WTC11 (cell line): ENCODE measurements around the gene SURF1. TPM values are rescaled to one million over a fixed set of nuclear protein-coding genes. Genes with fewer than 3 reads are reported as not detected.

Experiments used
- ATAC-seq: fragments of 200-7000 bp; cut with Tn5 transposase; 2 replicates; pipeline ENCODE4 v1.10.0; 2021; ENCODE audit warnings: mild to moderate bottlenecking, moderate library complexity
- CTCF ChIA-PET: fragments of 300-600 bp; sonication (Branson Sonifier 250); formaldehyde crosslinking; loops from one replicate; lab custom pipeline; 2021; ENCODE audit warnings: antibody characterized with exemption; lab: Charles Lee
- POLR2A ChIA-PET: fragments of 350-600 bp; sonication (Branson Sonifier 250); formaldehyde crosslinking; loops from one replicate; lab custom pipeline; 2021; ENCODE audit warnings: antibody characterized with exemption; lab: Charles Lee
- DNase-seq: peaks from one replicate; pipeline ENCODE4 v3.0.0; 2021; ENCODE audit warnings: low spot score
- H3K27ac Mint-ChIP-seq: 2 replicates; pipeline ENCODE4 v1.8.0; 2021; ENCODE audit warnings: mixed read lengths
- H3K27me3 Mint-ChIP-seq: 2 replicates; pipeline ENCODE4 v1.8.0; 2021; ENCODE audit warnings: low read depth, mild to moderate bottlenecking, moderate library complexity, mixed read lengths
- H3K36me3 Mint-ChIP-seq: 2 replicates; pipeline ENCODE4 v1.8.0; 2021; ENCODE audit warnings: mixed read lengths
- H3K4me1 Mint-ChIP-seq: 2 replicates; pipeline ENCODE4 v1.8.0; 2022; ENCODE audit warnings: mixed read lengths
- H3K4me3 Mint-ChIP-seq: 2 replicates; pipeline ENCODE4 v1.8.0; 2021; ENCODE audit warnings: mild to moderate bottlenecking, moderate library complexity, mixed read lengths
- H3K9me3 Mint-ChIP-seq: 2 replicates; pipeline ENCODE4 v1.8.0; 2021; ENCODE audit warnings: mixed read lengths
- ARID4B ChIP-seq: sonication (generic); formaldehyde crosslinking; IDR thresholded peaks from 2 replicates; pipeline ENCODE4 v1.8.0; 2023; ENCODE audit warnings: missing genetic modification reagents, mild to moderate bottlenecking, borderline replicate concordance
- ATF1 ChIP-seq: sonication (generic); formaldehyde crosslinking; IDR thresholded peaks from 2 replicates; pipeline ENCODE4 v1.8.1; 2023; ENCODE audit warnings: mild to moderate bottlenecking, moderate library complexity, missing genetic modification reagents
- ATF6 ChIP-seq: sonication (generic); formaldehyde crosslinking; IDR thresholded peaks from 2 replicates; pipeline ENCODE4 v1.8.1; 2023; ENCODE audit warnings: mild to moderate bottlenecking, missing genetic modification reagents
- CREB1 ChIP-seq: sonication (generic); formaldehyde crosslinking; IDR thresholded peaks from 2 replicates; pipeline ENCODE4 v1.8.0; 2023; ENCODE audit warnings: mild to moderate bottlenecking, missing genetic modification reagents
- E2F4 ChIP-seq: sonication (generic); formaldehyde crosslinking; IDR thresholded peaks from 2 replicates; pipeline ENCODE4 v1.8.1; 2022; ENCODE audit warnings: low read depth, mild to moderate bottlenecking, moderate library complexity, missing genetic modification reagents, borderline replicate concordance
- ELF4 ChIP-seq: sonication (generic); formaldehyde crosslinking; IDR thresholded peaks from 2 replicates; pipeline ENCODE4 v1.8.1; 2022; ENCODE audit warnings: low read depth, mild to moderate bottlenecking, moderate library complexity, missing genetic modification reagents
- FOXK1 ChIP-seq: sonication (generic); formaldehyde crosslinking; IDR thresholded peaks from 2 replicates; pipeline ENCODE4 v1.8.0; 2022; ENCODE audit warnings: mild to moderate bottlenecking, moderate library complexity, missing genetic modification reagents
- FOXP1 ChIP-seq: sonication (generic); formaldehyde crosslinking; IDR thresholded peaks from 2 replicates; pipeline ENCODE4 v1.8.0; 2022; ENCODE audit warnings: missing genetic modification reagents, mild to moderate bottlenecking, moderate library complexity, borderline replicate concordance
- GTF2I ChIP-seq: fragments of 250-450 bp; sonication (Bioruptor Pico); conservative IDR thresholded peaks from 2 replicates; pipeline ENCODE4 v1.4.0; 2021; ENCODE audit warnings: mild to moderate bottlenecking
- HMGXB4 ChIP-seq: sonication (generic); formaldehyde crosslinking; IDR thresholded peaks from 2 replicates; pipeline ENCODE4 v1.8.1; 2023; ENCODE audit warnings: mild to moderate bottlenecking, moderate library complexity, missing genetic modification reagents
- MAX ChIP-seq: sonication (generic); formaldehyde crosslinking; IDR thresholded peaks from 2 replicates; pipeline ENCODE4 v1.8.0; 2022; ENCODE audit warnings: mild to moderate bottlenecking, missing genetic modification reagents
- MXD4 ChIP-seq: fragments of 250-450 bp; sonication (Bioruptor Pico); IDR thresholded peaks from 2 replicates; pipeline ENCODE4 v1.8.0; 2021; ENCODE audit warnings: mild to moderate bottlenecking, moderate library complexity, borderline replicate concordance
- NFATC4 ChIP-seq: fragments of 250-450 bp; sonication (Bioruptor Pico); IDR thresholded peaks from 2 replicates; pipeline ENCODE4 v1.9.0; 2021; ENCODE audit warnings: mild to moderate bottlenecking
- NFE2L1 ChIP-seq: sonication (generic); formaldehyde crosslinking; IDR thresholded peaks from 2 replicates; pipeline ENCODE4 v1.8.1; 2023; ENCODE audit warnings: missing genetic modification reagents
- NR1H2 ChIP-seq: sonication (generic); formaldehyde crosslinking; IDR thresholded peaks from 2 replicates; pipeline ENCODE4 v1.9.0; 2021; ENCODE audit warnings: mild to moderate bottlenecking, moderate library complexity, missing genetic modification reagents
- OVOL2 ChIP-seq: fragments of 250-450 bp; sonication (Bioruptor Pico); IDR thresholded peaks from 2 replicates; pipeline ENCODE4 v1.9.0; 2021; ENCODE audit warnings: mild to moderate bottlenecking, borderline replicate concordance
- SMAD3 ChIP-seq: sonication (generic); formaldehyde crosslinking; IDR thresholded peaks from 2 replicates; pipeline ENCODE4 v1.8.0; 2022; ENCODE audit warnings: missing genetic modification reagents, mild to moderate bottlenecking, borderline replicate concordance
- SOX15 ChIP-seq: fragments of 250-450 bp; sonication (Bioruptor Pico); IDR thresholded peaks from 2 replicates; pipeline ENCODE4 v1.9.0; 2021; ENCODE audit warnings: mild to moderate bottlenecking
- ZNF396 ChIP-seq: fragments of 250-450 bp; sonication (Bioruptor Pico); IDR thresholded peaks from 2 replicates; pipeline ENCODE4 v1.8.0; 2021; ENCODE audit warnings: mild to moderate bottlenecking, moderate library complexity, borderline replicate concordance
- total RNA-seq: library from RNA; stranded (reverse); gene quantifications from 3 replicates; pipeline ENCODE4 v1.2.3, GENCODE V29; 2021

SURF1 gene
- total RNA-seq, 1 experiment from 2014 or later, result 33.3 TPM

- peaks cover 53% of the 10 kb centered on the region for H3K36me3 Mint-ChIP-seq
- no peaks in the 10 kb centered on the region for H3K27me3 Mint-ChIP-seq
- CTCF ChIA-PET, result interaction anchor here (1.1 kb wide), 1 partner anchor 101 kb away, joined by 3 read pairs; no protein-coding TSS in a partner anchor
- H3K4me3 Mint-ChIP-seq, result no peak overlapping the region
- no peaks in the 10 kb centered on the region for H3K9me3 Mint-ChIP-seq
- POLR2A ChIA-PET, result interaction anchor here (0.7 kb wide), 1 partner anchor 8 kb away, joined by 3 read pairs; the partner anchor contains the start of gene MED22
- no peak for TF ChIP-seq CREB1 (CRISPR knock-in tag)
- no peak for TF ChIP-seq ELF4
- TF ChIP-seq ATF1, result no peak
- no peak for TF ChIP-seq ATF6 (CRISPR knock-in tag)
- no peak for TF ChIP-seq SMAD3 (CRISPR knock-in tag)
- no peak for TF ChIP-seq ARID4B (CRISPR knock-in tag)
- TF ChIP-seq NR1H2 (CRISPR knock-in tag), result no peak
- TF ChIP-seq OVOL2 (CRISPR knock-in tag), result no peak
- TF ChIP-seq E2F4 (CRISPR knock-in tag), result no peak
- TF ChIP-seq ZNF396 (CRISPR knock-in tag), result no peak
- no peak for TF ChIP-seq MXD4 (CRISPR knock-in tag)
- no peak for TF ChIP-seq HMGXB4 (CRISPR knock-in tag)
- no peak for TF ChIP-seq GTF2I (CRISPR knock-in tag)
- no peak for TF ChIP-seq FOXK1 (CRISPR knock-in tag)
- TF ChIP-seq MAX (CRISPR knock-in tag), result no peak
- TF ChIP-seq SOX15 (CRISPR knock-in tag), result no peak
- TF ChIP-seq FOXP1 (CRISPR knock-in tag), result no peak
- no peak for TF ChIP-seq NFATC4 (CRISPR knock-in tag)
- no peak for TF ChIP-seq NFE2L1 (CRISPR knock-in tag)
- DNase-seq (no peak), ATAC-seq (no peak)
- peaks cover 18% of the 10 kb centered on the region for H3K4me1 Mint-ChIP-seq
- H3K27ac Mint-ChIP-seq, result peak overlapping the region; percentile 71; the same call in 1 of the 2 replicates
These were observed 16.6 kb downstream of the SURF1 start for GRCh38 chr9:133339641-133340040.
